SH-SY5Y (cell line): ENCODE measurements around the gene PGPEP1.

ENCODE experiments used
- GATA2 ChIP-seq: IDR thresholded peaks from 2 replicates; pipeline ENCODE4 v1.6.1; 2011; ENCODE audit warnings: mild to moderate bottlenecking, low read depth, low read length
- GATA3 ChIP-seq: IDR thresholded peaks from 2 replicates; pipeline ENCODE4 v1.6.1; 2011; ENCODE audit warnings: low read depth, mild to moderate bottlenecking, low read length, moderate library complexity

DNA sequence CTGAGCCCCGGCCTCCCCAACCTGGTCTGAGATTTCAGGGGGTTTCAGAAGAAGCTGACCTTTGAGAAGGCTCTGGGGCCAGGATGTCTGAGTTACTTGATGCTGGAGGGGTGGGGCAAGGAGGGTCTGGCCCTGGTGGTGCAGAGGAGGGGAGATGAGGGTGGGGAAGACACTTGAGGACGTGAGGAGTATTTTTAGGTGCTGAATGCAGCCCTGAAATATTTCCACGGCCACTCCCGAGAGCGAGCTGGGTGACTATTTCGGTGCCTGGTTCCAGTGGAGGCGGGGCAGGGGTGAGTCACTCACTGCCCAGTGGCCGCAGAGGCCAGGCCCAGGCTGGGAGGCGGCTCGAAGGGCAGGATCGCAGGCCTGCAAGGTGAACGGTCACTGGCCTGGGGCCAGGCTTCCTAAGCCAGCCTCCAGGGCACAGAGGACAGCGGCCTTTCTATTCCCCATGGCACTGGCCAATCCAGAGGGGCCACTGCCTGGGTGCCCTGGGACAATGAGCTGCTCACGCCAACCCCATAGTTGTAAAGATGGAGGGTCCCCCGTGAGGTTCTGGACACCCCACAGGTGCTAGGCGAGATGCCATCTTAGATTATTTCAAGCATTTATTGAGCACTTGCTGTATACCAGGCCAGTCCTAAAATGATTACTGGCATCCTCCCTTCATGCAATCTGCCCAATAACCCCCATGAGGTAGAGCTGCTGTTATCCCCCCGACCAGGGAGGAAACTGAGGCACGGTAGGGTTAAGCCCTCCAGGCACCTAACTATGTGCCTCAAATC lies 39.3 kb upstream of the PGPEP1 start:
- TF ChIP-seq GATA2: no peak
- no peak for TF ChIP-seq GATA3
